A673 (cell line): ENCODE data around the gene PTGIS. TPM values are rescaled to one million over a fixed set of nuclear protein-coding genes. Genes with fewer than 3 reads are reported as not detected.

Experiments used
- BruUV-seq: library from RNA; stranded (reverse); fragments of 400-500 nt; replicated peaks from 2 replicates; lab custom pipeline; 2021; lab: Mats Ljungman, UMichigan
- CTCF ChIA-PET: fragments of 300-600 bp; sonication (Branson Sonifier 250); formaldehyde crosslinking; loops from one replicate; lab custom pipeline; 2022; ENCODE audit warnings: antibody characterized with exemption; lab: Charles Lee
- POLR2A ChIA-PET: fragments of 300-600 bp; sonication (Branson Sonifier 250); formaldehyde crosslinking; loops from one replicate; lab custom pipeline; 2022; ENCODE audit warnings: antibody characterized with exemption; ENCODE audit not compliant: low non-redundant PET; lab: Charles Lee
- DNase-seq: peaks from one replicate; pipeline ENCODE4 v3.0.0-alpha.2; 2015; ENCODE audit warnings: low spot score
- H3K27ac ChIP-seq: fragments of 200-600 bp; sonication (generic); 2 replicates; pipeline ENCODE4 v1.5.1; 2016; ENCODE audit warnings: mixed run types, low read depth, mild to moderate bottlenecking, mixed read lengths, antibody characterized with exemption, low read length; ENCODE audit not compliant: poor library complexity, severe bottlenecking
- H3K27me3 ChIP-seq: fragments of 200-600 bp; sonication (generic); replicated peaks from 2 replicates; pipeline ENCODE4 v1.6.1; 2017; ENCODE audit warnings: mixed run types, low read depth, mild to moderate bottlenecking, mixed read lengths, antibody characterized with exemption, low read length; ENCODE audit not compliant: insufficient read depth, poor library complexity
- H3K36me3 ChIP-seq: fragments of 200-600 bp; sonication (generic); 2 replicates; pipeline ENCODE4 v1.6.1; 2016; ENCODE audit warnings: mixed run types, mild to moderate bottlenecking, mixed read lengths, antibody characterized with exemption, low read length; ENCODE audit not compliant: insufficient read depth, poor library complexity, severe bottlenecking
- H3K4me1 ChIP-seq: fragments of 200-600 bp; sonication (generic); 2 replicates; pipeline ENCODE4 v1.6.1; 2017; ENCODE audit warnings: mixed run types, mild to moderate bottlenecking, mixed read lengths, antibody characterized with exemption, low read length; ENCODE audit not compliant: insufficient read depth, poor library complexity, severe bottlenecking
- H3K4me3 ChIP-seq: fragments of 200-600 bp; sonication (generic); 2 replicates; pipeline ENCODE4 v1.5.1; 2016; ENCODE audit warnings: low read depth, mixed run types, mild to moderate bottlenecking, mixed read lengths, low read length; ENCODE audit not compliant: poor library complexity, severe bottlenecking
- H3K9me3 ChIP-seq: fragments of 200-600 bp; sonication (generic); 2 replicates; pipeline ENCODE4 v1.6.1; 2016; ENCODE audit warnings: mixed run types, low read depth, mild to moderate bottlenecking, mixed read lengths, antibody characterized with exemption, low read length; ENCODE audit not compliant: poor library complexity, severe bottlenecking
- CTCF ChIP-seq: fragments of 300-800, 200-600 bp; sonication (generic); conservative IDR thresholded peaks from 2 replicates; pipeline ENCODE4 v1.5.1; 2017; ENCODE audit warnings: low read depth, mild to moderate bottlenecking, antibody characterized with exemption, low read length, moderate library complexity, mixed read lengths
- EZH2 ChIP-seq: fragments of 200-600 bp; sonication (generic); IDR thresholded peaks from 2 replicates; pipeline ENCODE4 v1.6.1; 2017; ENCODE audit warnings: borderline replicate concordance, low read depth, mild to moderate bottlenecking, mixed read lengths, antibody characterized with exemption, low read length; ENCODE audit not compliant: poor library complexity, severe bottlenecking
- intact Hi-C: fragments of 100-400 bp; cut with micrococcal nuclease; formaldehyde crosslinking; loops from one replicate; pipeline ENCODE4 v1.10.0; 2022; ENCODE audit not compliant: unreplicated experiment
- total RNA-seq: library from RNA; stranded (reverse); gene quantifications from 2 replicates; pipeline ENCODE4 v1.2.3, GENCODE V29; 2021

Gene PTGIS
- total RNA-seq, 1 experiment from 2014 or later: not detected

- no peak overlapping the region for H3K27ac ChIP-seq
- POLR2A ChIA-PET: no interaction called here
- peaks cover 6% of the 10 kb centered on the region for H3K9me3 ChIP-seq
- no peak overlapping the region for H3K4me3 ChIP-seq
- no peaks in the 10 kb centered on the region for H3K4me1 ChIP-seq
- CTCF ChIA-PET: no interaction called here
- no peaks in the 10 kb centered on the region for H3K36me3 ChIP-seq
- DNase-seq: no peak
- H3K27me3 ChIP-seq: peaks cover 4% of the 10 kb centered on the region
- BruUV-seq: no TSS peak
- TF ChIP-seq EZH2 (no peak), CTCF (no peak)
- intact Hi-C loops: no loop called here
Observed at GRCh38 chr20:49579874-49580812, 12.2 kb upstream of the PTGIS start.

GRCh38 chr20:49579195-49579594 is 11.3 kb upstream of the PTGIS start:
- no TSS peak for BruUV-seq
- CTCF ChIA-PET: no interaction called here
- intact Hi-C loops: no loop called here
- H3K27me3 ChIP-seq: peaks cover 4% of the 10 kb centered on the region
- H3K4me3 ChIP-seq: no peak overlapping the region
- peaks cover 6% of the 10 kb centered on the region for H3K9me3 ChIP-seq
- H3K36me3 ChIP-seq: no peaks in the 10 kb centered on the region
- no peaks in the 10 kb centered on the region for H3K4me1 ChIP-seq
- POLR2A ChIA-PET: no interaction called here
- TF ChIP-seq EZH2: no peak
- no peak for DNase-seq
- no peak overlapping the region for H3K27ac ChIP-seq

GRCh38 chr20:49578436-49578835 is 10.5 kb upstream of the PTGIS start:
- Histone ChIP-seq H3K36me3 (no peaks in the 10 kb centered on the region), H3K4me1 (no peaks in the 10 kb centered on the region), H3K9me3 (peaks cover 6% of the 10 kb centered on the region), H3K4me3 (no peak overlapping the region), H3K27ac (no peak overlapping the region), H3K27me3 (peaks cover 4% of the 10 kb centered on the region)
- POLR2A ChIA-PET: interaction anchor here (0.7 kb wide), 1 partner anchor 29 kb away, joined by 5 read pairs; no protein-coding TSS in a partner anchor
- no peak for DNase-seq
- no peak for TF ChIP-seq EZH2
- TF ChIP-seq CTCF: no peak
- CTCF ChIA-PET: no interaction called here
- intact Hi-C loops: no loop called here
- no TSS peak for BruUV-seq
